Calu3 (cell line): ENCODE measurements around the gene AP2A1. TPM values are rescaled to one million over a fixed set of nuclear protein-coding genes. Genes with fewer than 3 reads are reported as not detected.

Experiments used
- BruUV-seq: library from RNA; stranded (reverse); fragments of 400-500 nt; replicated peaks from 2 replicates; lab custom pipeline; 2021; lab: Mats Ljungman, UMichigan
- CTCF ChIA-PET: fragments of 300-600 bp; sonication (Branson Sonifier 250); formaldehyde crosslinking; loops from one replicate; lab custom pipeline; 2022; ENCODE audit warnings: antibody characterized with exemption; lab: Charles Lee
- DNase-seq: peaks from one replicate; pipeline ENCODE4 v3.0.0; 2022
- H3K27ac Mint-ChIP-seq: one replicate; pipeline ENCODE4 v1.8.0; 2022; ENCODE audit warnings: mixed read lengths; ENCODE audit not compliant: unreplicated experiment
- H3K27me3 Mint-ChIP-seq: one replicate; pipeline ENCODE4 v1.8.0; 2022; ENCODE audit warnings: mixed read lengths; ENCODE audit not compliant: unreplicated experiment
- H3K36me3 Mint-ChIP-seq: one replicate; pipeline ENCODE4 v1.8.0; 2022; ENCODE audit warnings: mild to moderate bottlenecking, moderate library complexity, mixed read lengths; ENCODE audit not compliant: insufficient read depth, unreplicated experiment
- H3K4me1 Mint-ChIP-seq: one replicate; pipeline ENCODE4 v1.8.0; 2022; ENCODE audit warnings: mild to moderate bottlenecking, low read depth, mixed read lengths; ENCODE audit not compliant: unreplicated experiment
- H3K4me3 Mint-ChIP-seq: one replicate; pipeline ENCODE4 v1.8.0; 2022; ENCODE audit warnings: mild to moderate bottlenecking, low read depth, moderate library complexity, mixed read lengths; ENCODE audit not compliant: unreplicated experiment
- H3K9me3 Mint-ChIP-seq: one replicate; pipeline ENCODE4 v1.8.0; 2022; ENCODE audit warnings: low read depth, mixed read lengths; ENCODE audit not compliant: unreplicated experiment
- intact Hi-C: fragments of 100-400 bp; cut with micrococcal nuclease; formaldehyde crosslinking; loops from one replicate; pipeline ENCODE4 v1.10.0; 2022; ENCODE audit not compliant: unreplicated experiment
- total RNA-seq: library from RNA; stranded (reverse); gene quantifications from 2 replicates; pipeline ENCODE4 v1.2.3, GENCODE V29; 2022
- TF ChIP-seq, protein P1 (sequence below): fragments of 200-600 bp; IDR thresholded peaks from one replicate; pipeline ENCODE4 v1.8.0; 2022; ENCODE audit warnings: antibody characterized with exemption; ENCODE audit not compliant: unreplicated experiment

AP2A1 gene
- total RNA-seq, 1 experiment from 2014 or later: 89.0 TPM

GRCh38 chr19:49847731-49848696 is 81.2 kb downstream of the AP2A1 start:
- CTCF ChIA-PET: interaction anchor here (0.9 kb wide), 1 partner anchor 23 kb away, joined by 3 read pairs; no protein-coding TSS in a partner anchor
- peak overlapping the region; percentile 46 for H3K27ac Mint-ChIP-seq
- TF ChIP-seq, protein P1, sequence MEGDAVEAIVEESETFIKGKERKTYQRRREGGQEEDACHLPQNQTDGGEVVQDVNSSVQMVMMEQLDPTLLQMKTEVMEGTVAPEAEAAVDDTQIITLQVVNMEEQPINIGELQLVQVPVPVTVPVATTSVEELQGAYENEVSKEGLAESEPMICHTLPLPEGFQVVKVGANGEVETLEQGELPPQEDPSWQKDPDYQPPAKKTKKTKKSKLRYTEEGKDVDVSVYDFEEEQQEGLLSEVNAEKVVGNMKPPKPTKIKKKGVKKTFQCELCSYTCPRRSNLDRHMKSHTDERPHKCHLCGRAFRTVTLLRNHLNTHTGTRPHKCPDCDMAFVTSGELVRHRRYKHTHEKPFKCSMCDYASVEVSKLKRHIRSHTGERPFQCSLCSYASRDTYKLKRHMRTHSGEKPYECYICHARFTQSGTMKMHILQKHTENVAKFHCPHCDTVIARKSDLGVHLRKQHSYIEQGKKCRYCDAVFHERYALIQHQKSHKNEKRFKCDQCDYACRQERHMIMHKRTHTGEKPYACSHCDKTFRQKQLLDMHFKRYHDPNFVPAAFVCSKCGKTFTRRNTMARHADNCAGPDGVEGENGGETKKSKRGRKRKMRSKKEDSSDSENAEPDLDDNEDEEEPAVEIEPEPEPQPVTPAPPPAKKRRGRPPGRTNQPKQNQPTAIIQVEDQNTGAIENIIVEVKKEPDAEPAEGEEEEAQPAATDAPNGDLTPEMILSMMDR: no peak
- no peaks in the 10 kb centered on the region for H3K27me3 Mint-ChIP-seq
- no peak overlapping the region for H3K4me3 Mint-ChIP-seq
- H3K4me1 Mint-ChIP-seq: peaks cover 36% of the 10 kb centered on the region
- peak; percentile 47 for DNase-seq
- intact Hi-C loops: no loop called here
- peaks cover 45% of the 10 kb centered on the region for H3K36me3 Mint-ChIP-seq
- H3K9me3 Mint-ChIP-seq: peaks cover 5% of the 10 kb centered on the region
- no TSS peak for BruUV-seq

GRCh38 chr19:49848938-49849337 is 82.1 kb downstream of the AP2A1 start:
- Mint-ChIP-seq H3K4me1 (peaks cover 36% of the 10 kb centered on the region), H3K9me3 (peaks cover 5% of the 10 kb centered on the region), H3K27me3 (no peaks in the 10 kb centered on the region), H3K4me3 (peak overlapping the region; percentile 3), H3K27ac (peak overlapping the region; percentile 46), H3K36me3 (peaks cover 54% of the 10 kb centered on the region)
- no TSS peak for BruUV-seq
- intact Hi-C loops: no loop called here
- no peak for DNase-seq
- CTCF ChIA-PET: interaction anchor here (2.0 kb wide), 1 partner anchor 20 kb away, joined by 9 read pairs; no protein-coding TSS in a partner anchor
- TF ChIP-seq, protein P1: no peak

GRCh38 chr19:49849433-49850220 is 82.8 kb downstream of the AP2A1 start:
- H3K4me3 Mint-ChIP-seq: peak overlapping the region; percentile 85
- TF ChIP-seq, protein P1: no peak
- TSS peak; percentile 44 for BruUV-seq
- peak overlapping the region; percentile 64 for H3K27ac Mint-ChIP-seq
- peaks cover 5% of the 10 kb centered on the region for H3K9me3 Mint-ChIP-seq
- no peaks in the 10 kb centered on the region for H3K27me3 Mint-ChIP-seq
- peaks cover 36% of the 10 kb centered on the region for H3K4me1 Mint-ChIP-seq
- peaks cover 61% of the 10 kb centered on the region for H3K36me3 Mint-ChIP-seq
- CTCF ChIA-PET: interaction anchor here (1.2 to 2.0 kb wide), 2 partner anchors 11 to 20 kb away, joined by 4 to 9 read pairs; no protein-coding TSS in a partner anchor
- intact Hi-C loops: no loop called here
- DNase-seq: no peak

DNA sequence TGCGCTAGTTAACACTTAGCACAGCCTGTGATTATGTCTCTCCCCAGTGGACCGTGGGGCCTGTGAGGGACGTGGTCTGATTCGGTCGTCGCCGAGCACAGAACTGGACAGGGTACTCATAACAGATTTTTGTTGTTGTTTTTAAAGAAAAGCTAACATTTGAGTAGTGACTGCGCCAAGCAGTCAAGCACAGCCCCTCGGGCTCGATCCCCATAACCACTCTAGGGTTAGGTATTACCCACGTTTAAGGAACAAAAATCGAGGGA is 83.4 kb downstream of the AP2A1 start:
- Mint-ChIP-seq H3K4me1 (peaks cover 36% of the 10 kb centered on the region), H3K27me3 (no peaks in the 10 kb centered on the region), H3K36me3 (peaks cover 66% of the 10 kb centered on the region), H3K9me3 (peaks cover 5% of the 10 kb centered on the region), H3K27ac (peak overlapping the region; percentile 64), H3K4me3 (peak overlapping the region; percentile 85)
- CTCF ChIA-PET: interaction anchor here (0.7 to 2.0 kb wide), 3 partner anchors 11 to 19 kb away, joined by 3 to 9 read pairs (median 4); no protein-coding TSS in a partner anchor
- intact Hi-C loops: no loop called here
- DNase-seq: no peak
- TF ChIP-seq, protein P1: no peak
- no TSS peak for BruUV-seq
